Endothelial cell (in vitro differentiated cells): Measurements from ENCODE around the gene TMEM52. TPM values are rescaled to one million over a fixed set of nuclear protein-coding genes. Genes with fewer than 3 reads are reported as not detected.
A peak's percentile ranks its signal among the peaks of the same experiment; 100 is the strongest.

Experiments used
- DNase-seq: peaks from one replicate; pipeline ENCODE4 v3.0.0; 2021; ENCODE audit warnings: low spot score
- H3K27ac Mint-ChIP-seq: one replicate; pipeline ENCODE4 v1.8.0; 2021; ENCODE audit warnings: mixed read lengths, inconsistent platforms; ENCODE audit not compliant: unreplicated experiment
- H3K27me3 Mint-ChIP-seq: one replicate; pipeline ENCODE4 v1.8.0; 2021; ENCODE audit warnings: mild to moderate bottlenecking, moderate library complexity, mixed read lengths, inconsistent platforms; ENCODE audit not compliant: unreplicated experiment
- H3K36me3 Mint-ChIP-seq: one replicate; pipeline ENCODE4 v1.8.0; 2021; ENCODE audit warnings: mild to moderate bottlenecking, low read depth, mixed read lengths, inconsistent platforms; ENCODE audit not compliant: unreplicated experiment
- H3K4me1 Mint-ChIP-seq: one replicate; pipeline ENCODE4 v1.8.0; 2021; ENCODE audit warnings: mild to moderate bottlenecking, mixed read lengths, inconsistent platforms; ENCODE audit not compliant: unreplicated experiment
- H3K4me3 Mint-ChIP-seq: one replicate; pipeline ENCODE4 v1.8.0; 2021; ENCODE audit warnings: mild to moderate bottlenecking, mixed read lengths, inconsistent platforms; ENCODE audit not compliant: unreplicated experiment
- H3K9me3 Mint-ChIP-seq: one replicate; pipeline ENCODE4 v1.8.0; 2021; ENCODE audit warnings: mixed read lengths, inconsistent platforms; ENCODE audit not compliant: unreplicated experiment
- total RNA-seq: library from RNA; stranded (reverse); fragmentation: NEBNext Ultra II Directional; extraction: Animal tissue kit (Norgen Biotek cat#: 25700); gene quantifications from one replicate; pipeline ENCODE4 v1.2.1, GENCODE V29; 2021; ENCODE audit not compliant: unreplicated experiment
- TF ChIP-seq, protein P1 (sequence below): fragments of 200-600 bp; sonication (generic); IDR thresholded peaks from one replicate; pipeline ENCODE4 v1.5.0; 2021; ENCODE audit warnings: antibody characterized with exemption; ENCODE audit not compliant: unreplicated experiment

TMEM52 gene
- total RNA-seq, 1 donor from 2014 or later = 0.92 TPM

DNA sequence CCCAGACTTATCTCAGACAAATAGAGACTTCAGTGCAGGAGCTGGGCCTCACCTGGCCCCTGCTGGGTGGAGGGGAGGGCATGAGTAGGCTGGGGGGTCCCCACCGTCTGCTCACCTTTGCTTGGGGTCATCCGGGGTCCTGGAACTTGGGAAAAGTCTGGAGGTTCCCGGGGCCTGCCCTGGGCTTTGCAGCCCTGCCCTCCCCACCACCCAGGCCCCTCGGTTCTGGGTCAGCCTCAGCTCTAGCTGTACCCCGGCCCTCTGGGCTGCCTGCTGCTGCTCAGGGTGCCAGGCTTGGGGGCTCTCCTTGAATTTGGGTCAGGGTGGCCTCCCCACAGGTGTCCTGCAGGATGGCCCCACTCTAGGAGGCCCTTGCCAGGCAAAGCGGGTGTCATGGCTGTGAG lies 2.4 kb upstream of the TMEM52 start:
- Mint-ChIP-seq H3K4me3 (no peak overlapping the region), H3K36me3 (no peaks in the 10 kb centered on the region), H3K27me3 (no peaks in the 10 kb centered on the region), H3K27ac (no peak overlapping the region), H3K4me1 (no peaks in the 10 kb centered on the region), H3K9me3 (no peaks in the 10 kb centered on the region)
- no peak for DNase-seq
- TF ChIP-seq, protein P1, sequence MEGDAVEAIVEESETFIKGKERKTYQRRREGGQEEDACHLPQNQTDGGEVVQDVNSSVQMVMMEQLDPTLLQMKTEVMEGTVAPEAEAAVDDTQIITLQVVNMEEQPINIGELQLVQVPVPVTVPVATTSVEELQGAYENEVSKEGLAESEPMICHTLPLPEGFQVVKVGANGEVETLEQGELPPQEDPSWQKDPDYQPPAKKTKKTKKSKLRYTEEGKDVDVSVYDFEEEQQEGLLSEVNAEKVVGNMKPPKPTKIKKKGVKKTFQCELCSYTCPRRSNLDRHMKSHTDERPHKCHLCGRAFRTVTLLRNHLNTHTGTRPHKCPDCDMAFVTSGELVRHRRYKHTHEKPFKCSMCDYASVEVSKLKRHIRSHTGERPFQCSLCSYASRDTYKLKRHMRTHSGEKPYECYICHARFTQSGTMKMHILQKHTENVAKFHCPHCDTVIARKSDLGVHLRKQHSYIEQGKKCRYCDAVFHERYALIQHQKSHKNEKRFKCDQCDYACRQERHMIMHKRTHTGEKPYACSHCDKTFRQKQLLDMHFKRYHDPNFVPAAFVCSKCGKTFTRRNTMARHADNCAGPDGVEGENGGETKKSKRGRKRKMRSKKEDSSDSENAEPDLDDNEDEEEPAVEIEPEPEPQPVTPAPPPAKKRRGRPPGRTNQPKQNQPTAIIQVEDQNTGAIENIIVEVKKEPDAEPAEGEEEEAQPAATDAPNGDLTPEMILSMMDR = no peak

DNA sequence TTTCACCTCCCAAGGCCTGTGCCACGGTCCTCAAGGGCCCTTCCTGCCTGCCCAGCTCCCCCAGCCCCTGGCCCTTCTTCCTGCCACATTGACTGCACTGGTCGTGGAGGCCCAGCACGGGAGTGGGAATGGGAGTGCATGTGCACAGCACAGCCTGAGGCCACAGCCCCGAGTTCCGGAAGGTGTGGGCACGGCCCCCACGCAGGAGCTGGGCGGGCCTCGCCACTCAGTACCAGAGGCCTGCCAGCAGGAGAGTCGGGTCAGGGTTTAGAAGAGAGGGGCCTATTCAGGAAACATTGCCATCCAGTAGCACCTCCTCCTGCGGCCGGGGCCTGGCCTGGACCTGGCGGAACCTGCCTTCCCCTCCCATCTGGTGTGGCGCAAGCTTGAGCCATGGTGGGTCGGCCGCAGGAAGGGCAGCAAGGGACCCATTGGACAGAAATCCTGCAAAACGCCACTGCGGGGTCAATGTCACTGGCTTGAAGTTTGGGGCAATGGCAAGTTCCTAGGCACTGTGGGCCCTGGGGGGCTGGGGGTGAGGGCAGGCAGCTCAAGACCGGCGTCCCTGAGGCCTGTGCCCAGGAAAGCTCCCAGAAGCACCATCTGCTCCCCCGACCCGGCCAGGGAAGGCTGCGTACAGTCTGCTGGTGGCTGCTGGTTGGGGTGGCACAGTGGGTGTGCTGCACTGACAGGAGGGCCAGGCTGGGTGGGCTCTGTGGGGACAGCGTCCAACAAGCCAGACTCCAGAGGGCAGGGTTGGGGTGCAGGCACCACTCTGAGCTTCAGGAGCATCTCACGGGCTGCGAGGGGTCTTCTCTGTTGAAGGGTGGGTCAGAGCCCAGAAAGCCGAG lies 1.8 kb upstream of the TMEM52 start:
- Mint-ChIP-seq H3K27ac (no peak overlapping the region), H3K9me3 (no peaks in the 10 kb centered on the region), H3K4me1 (no peaks in the 10 kb centered on the region), H3K36me3 (no peaks in the 10 kb centered on the region), H3K27me3 (no peaks in the 10 kb centered on the region), H3K4me3 (no peak overlapping the region)
- TF ChIP-seq, protein P1 = no peak
- DNase-seq = peak; percentile 15

DNA sequence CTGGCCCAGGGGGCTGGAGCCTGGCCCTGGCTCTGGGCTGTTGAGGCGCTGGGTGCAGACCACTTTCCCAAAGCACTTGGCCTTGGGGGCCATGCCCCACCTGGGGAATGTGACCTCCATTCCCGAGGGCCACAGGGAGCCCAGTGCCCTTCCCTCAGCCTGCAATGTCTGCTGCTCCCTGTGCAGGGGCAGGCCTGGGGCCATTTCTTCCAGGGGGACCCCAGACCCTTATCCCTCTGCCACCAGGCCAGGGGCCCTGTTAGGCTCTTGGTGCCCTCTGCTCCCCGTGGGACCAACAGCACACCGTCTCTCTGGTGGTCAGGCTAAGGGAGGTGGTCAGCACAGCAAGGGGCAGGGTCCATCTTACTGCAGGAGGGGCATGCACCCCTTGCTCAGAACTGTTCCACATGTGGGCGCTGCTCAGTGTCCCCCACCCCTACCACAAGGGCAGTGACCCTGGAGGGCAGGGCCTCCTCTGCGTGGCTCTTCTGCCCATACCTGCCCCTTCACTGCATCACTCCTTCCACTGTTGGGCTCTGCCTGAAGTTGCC lies 1.1 kb upstream of the TMEM52 start:
- TF ChIP-seq, protein P1 = no peak
- DNase-seq = no peak
- Mint-ChIP-seq H3K9me3 (no peaks in the 10 kb centered on the region), H3K36me3 (no peaks in the 10 kb centered on the region), H3K4me1 (no peaks in the 10 kb centered on the region), H3K27ac (no peak overlapping the region), H3K4me3 (no peak overlapping the region), H3K27me3 (no peaks in the 10 kb centered on the region)

DNA sequence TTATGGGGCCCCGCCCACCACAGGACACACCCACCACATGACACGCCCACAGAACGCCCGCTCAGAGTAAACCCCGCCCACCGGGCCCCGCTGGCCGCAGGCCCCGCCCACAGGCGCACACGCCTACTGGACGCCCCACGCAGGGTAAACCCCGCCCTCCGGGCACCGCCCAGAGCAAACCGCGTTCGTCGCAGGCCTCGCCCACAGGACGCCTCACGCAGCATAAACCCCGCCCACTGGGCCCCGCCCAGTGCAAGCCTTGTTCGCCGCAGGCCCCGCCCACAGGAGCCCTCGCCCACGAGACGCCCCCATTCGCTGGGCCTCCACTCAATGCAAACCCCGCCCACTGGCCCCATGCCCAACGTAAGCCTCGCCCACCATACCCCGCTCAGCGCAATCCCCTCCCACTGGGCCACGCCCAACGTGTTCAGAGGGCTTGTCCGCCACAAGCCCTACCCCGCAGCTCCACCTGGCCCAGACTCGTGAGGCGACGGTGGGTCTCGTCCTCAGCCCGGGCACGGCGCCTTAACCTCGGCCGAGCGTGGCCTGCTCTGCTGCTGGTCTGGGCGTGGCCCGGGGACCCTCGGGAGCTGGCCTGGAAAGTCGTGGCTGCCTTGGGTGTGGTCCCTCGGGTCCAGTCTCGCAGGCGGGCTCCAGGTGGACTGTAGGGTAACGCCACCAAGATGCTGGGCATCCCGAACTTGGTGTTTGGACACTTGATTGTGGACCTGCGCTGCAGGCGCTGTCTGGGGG lies 401 bp upstream of the TMEM52 start:
- H3K27me3 Mint-ChIP-seq = no peaks in the 10 kb centered on the region
- H3K27ac Mint-ChIP-seq = no peak overlapping the region
- H3K9me3 Mint-ChIP-seq = no peaks in the 10 kb centered on the region
- TF ChIP-seq, protein P1 = no peak
- H3K36me3 Mint-ChIP-seq = no peaks in the 10 kb centered on the region
- peak; percentile 100 for DNase-seq
- peak overlapping the region; percentile 62 for H3K4me3 Mint-ChIP-seq
- no peaks in the 10 kb centered on the region for H3K4me1 Mint-ChIP-seq
